NCI-H526 treated with DMSO at 0.1 percent for 48 hours (cell line): ENCODE data around the gene COBL.
A peak's percentile ranks its signal among the peaks of the same experiment; 100 is the strongest.

Experiments
- DNase-seq: peaks from one replicate; lab custom pipeline; 2025; lab: John Stamatoyannopoulos, UW

COBL gene

GRCh38 chr7:51142741-51143385 lies 173.7 kb downstream of the COBL start:
- no peak for DNase-seq

- peak; percentile 11 for DNase-seq
Observed at GRCh38 chr7:51141451-51142003, 175.1 kb downstream of the COBL start.

GRCh38 chr7:51140199-51141164 lies 176.1 kb downstream of the COBL start:
- DNase-seq = no peak

- no peak for DNase-seq
Observed at GRCh38 chr7:51139796-51140195, 176.8 kb downstream of the COBL start.

- DNase-seq = peak; percentile 98
Observed at GRCh38 chr7:51138123-51139085, 178.2 kb downstream of the COBL start.

- DNase-seq = no peak
Observed at GRCh38 chr7:51135576-51135975, 181.0 kb downstream of the COBL start.

- no peak for DNase-seq
Observed at GRCh38 chr7:51134013-51134441, 182.6 kb downstream of the COBL start.

GRCh38 chr7:51132661-51133060 lies 183.9 kb downstream of the COBL start:
- DNase-seq = no peak

- DNase-seq = no peak
Observed at GRCh38 chr7:51129527-51130472, 186.8 kb downstream of the COBL start.

- no peak for DNase-seq
Observed at GRCh38 chr7:51128545-51129435, 187.8 kb downstream of the COBL start.

GRCh38 chr7:51127618-51127904 lies 189.0 kb downstream of the COBL start:
- no peak for DNase-seq

GRCh38 chr7:51126813-51127617 lies 189.6 kb downstream of the COBL start:
- DNase-seq = no peak

- no peak for DNase-seq
Observed at GRCh38 chr7:51126324-51126723, 190.3 kb downstream of the COBL start.

- DNase-seq = no peak
Observed at GRCh38 chr7:51124321-51124720, 192.3 kb downstream of the COBL start.

GRCh38 chr7:51123322-51124019 lies 193.1 kb downstream of the COBL start:
- no peak for DNase-seq

- DNase-seq = peak; percentile 50
Observed at GRCh38 chr7:51121931-51122425, 194.6 kb downstream of the COBL start.

GRCh38 chr7:51121036-51121790 lies 195.4 kb downstream of the COBL start:
- peak; percentile 35 for DNase-seq
